BJ (cell line): ENCODE measurements around the gene MYO10. TPM values are rescaled to one million over a fixed set of nuclear protein-coding genes. Genes with fewer than 3 reads are reported as not detected.

ENCODE experiments used
- CTCF ChIA-PET: fragments of 350-600 bp; formaldehyde crosslinking; extraction: SDS; loops from one replicate; lab custom pipeline; 2021; ENCODE audit warnings: antibody characterized with exemption, inconsistent platforms; lab: Yijun Ruan, JAX
- POLR2A ChIA-PET: fragments of 300-600 bp; sonication (Branson Sonifier 250); formaldehyde crosslinking; extraction: SDS; loops from one replicate; lab custom pipeline; 2021; ENCODE audit warnings: antibody characterized with exemption; lab: Charles Lee
- DNase-seq: peaks from one replicate; pipeline ENCODE4 v3.0.0-alpha.2; 2011; ENCODE audit warnings: low read depth
- H3K27me3 ChIP-seq: 2 replicates; pipeline ENCODE4 v1.6.0; 2011; ENCODE audit warnings: low read length; ENCODE audit not compliant: control insufficient read depth, insufficient read depth
- H3K36me3 ChIP-seq: 2 replicates; pipeline ENCODE4 v1.5.1; 2011; ENCODE audit warnings: low read length; ENCODE audit not compliant: control insufficient read depth, insufficient read depth
- H3K4me3 ChIP-seq: 2 replicates; pipeline ENCODE4 v1.5.1; 2011; ENCODE audit warnings: low read depth, mild to moderate bottlenecking, control low read depth, low read length
- polyA plus RNA-seq: library from polyadenylated mRNA; depleted of rRNA; stranded (reverse); fragments of >200 nt; gene quantifications from 2 replicates; pipeline ENCODE4 v1.2.3, GENCODE V29; 2011
- TF ChIP-seq, protein P1 (sequence below): IDR thresholded peaks from 2 replicates; pipeline ENCODE4 v1.5.1; 2011; ENCODE audit warnings: low read depth, mild to moderate bottlenecking, control low read depth, inconsistent platforms, low read length, moderate library complexity; ENCODE audit not compliant: insufficient read depth

Gene MYO10
- polyA plus RNA-seq, 1 experiment, result 17.1 TPM

- ChIA-PET POLR2A (interaction anchor here (0.6 to 0.8 kb wide), 2 partner anchors 127 to 375 kb away, joined by 4 to 10 read pairs; partner anchors contain the start of gene MYO10), CTCF (interaction anchor here (1.2 to 1.3 kb wide), 2 partner anchors 55 to 380 kb away, joined by 4 to 11 read pairs; no protein-coding TSS in a partner anchor)
- Histone ChIP-seq H3K27me3 (no peaks in the 10 kb centered on the region), H3K36me3 (no peaks in the 10 kb centered on the region), H3K4me3 (no peak overlapping the region)
- peak; percentile 74 for DNase-seq
- TF ChIP-seq, protein P1, sequence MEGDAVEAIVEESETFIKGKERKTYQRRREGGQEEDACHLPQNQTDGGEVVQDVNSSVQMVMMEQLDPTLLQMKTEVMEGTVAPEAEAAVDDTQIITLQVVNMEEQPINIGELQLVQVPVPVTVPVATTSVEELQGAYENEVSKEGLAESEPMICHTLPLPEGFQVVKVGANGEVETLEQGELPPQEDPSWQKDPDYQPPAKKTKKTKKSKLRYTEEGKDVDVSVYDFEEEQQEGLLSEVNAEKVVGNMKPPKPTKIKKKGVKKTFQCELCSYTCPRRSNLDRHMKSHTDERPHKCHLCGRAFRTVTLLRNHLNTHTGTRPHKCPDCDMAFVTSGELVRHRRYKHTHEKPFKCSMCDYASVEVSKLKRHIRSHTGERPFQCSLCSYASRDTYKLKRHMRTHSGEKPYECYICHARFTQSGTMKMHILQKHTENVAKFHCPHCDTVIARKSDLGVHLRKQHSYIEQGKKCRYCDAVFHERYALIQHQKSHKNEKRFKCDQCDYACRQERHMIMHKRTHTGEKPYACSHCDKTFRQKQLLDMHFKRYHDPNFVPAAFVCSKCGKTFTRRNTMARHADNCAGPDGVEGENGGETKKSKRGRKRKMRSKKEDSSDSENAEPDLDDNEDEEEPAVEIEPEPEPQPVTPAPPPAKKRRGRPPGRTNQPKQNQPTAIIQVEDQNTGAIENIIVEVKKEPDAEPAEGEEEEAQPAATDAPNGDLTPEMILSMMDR, result no peak
Measured at GRCh38 chr5:16809395-16810207, 126.5 kb downstream of the MYO10 start.

GRCh38 chr5:16809010-16809394 is 127.1 kb downstream of the MYO10 start:
- H3K27me3 ChIP-seq, result no peaks in the 10 kb centered on the region
- ChIA-PET POLR2A (no interaction called here), CTCF (interaction anchor here (1.0 to 6.3 kb wide), 3 partner anchors 381 to 393 kb away, joined by 3 to 64 read pairs (median 11); no protein-coding TSS in a partner anchor)
- no peak overlapping the region for H3K4me3 ChIP-seq
- DNase-seq, result no peak
- H3K36me3 ChIP-seq, result no peaks in the 10 kb centered on the region
- TF ChIP-seq, protein P1, result no peak

GRCh38 chr5:16808021-16808420 is 128.1 kb downstream of the MYO10 start:
- H3K4me3 ChIP-seq, result no peak overlapping the region
- POLR2A ChIA-PET, result no interaction called here

GRCh38 chr5:16807547-16807864 is 128.6 kb downstream of the MYO10 start:
- CTCF ChIA-PET, result interaction anchor here (1.1 to 6.3 kb wide), 2 partner anchors 126 to 382 kb away, joined by 3 to 64 read pairs; no protein-coding TSS in a partner anchor
- POLR2A ChIA-PET, result no interaction called here

More at GRCh38 chr5:16808021-16808420, 128.1 kb downstream of the MYO10 start:
- Histone ChIP-seq H3K27me3 (no peaks in the 10 kb centered on the region), H3K36me3 (no peaks in the 10 kb centered on the region)
- DNase-seq, result no peak
- CTCF ChIA-PET, result interaction anchor here (1.0 to 6.3 kb wide), 2 partner anchors 382 to 394 kb away, joined by 3 to 64 read pairs; no protein-coding TSS in a partner anchor
- TF ChIP-seq, protein P1, result no peak

More at GRCh38 chr5:16807547-16807864, 128.6 kb downstream of the MYO10 start:
- TF ChIP-seq, protein P1, result no peak
- no peak for DNase-seq
- no peaks in the 10 kb centered on the region for H3K36me3 ChIP-seq
- no peak overlapping the region for H3K4me3 ChIP-seq
- H3K27me3 ChIP-seq, result no peaks in the 10 kb centered on the region
